Spleen (tissue), 7 donors: Measurements from ENCODE around the gene NPHP4.

ENCODE experiments used
- POLR2AphosphoS5 ChIP-seq, 3 donors: sonication (generic); formaldehyde crosslinking; IDR thresholded peaks; one replicate each; pipeline ENCODE4 v1.5.1; 2017; ENCODE audit warnings: antibody characterized with exemption in 3 of 3
- TF ChIP-seq, protein P1 (sequence below), 11 experiments: fragments of 200-600 bp in 7 of 11; fragments of 450-650 bp in 4 of 11; sonication (generic) in 4 of 11; IDR thresholded peaks in 8 of 11; conservative IDR thresholded peaks in 3 of 11; 1 replicate in 7 of 11; 2 replicates in 4 of 11; pipeline versions ENCODE4 v1.4.0 to v1.8.0; 2016 to 2021; ENCODE audit warnings: antibody characterized with exemption in 11 of 11, inconsistent platforms in 4 of 11, mild to moderate bottlenecking in 1 of 11
- donor health status: DM: no; HTN: no; CAD: no; lungs with moderate emphysema.
- donor health status: DM: no; HTN: no; CAD: no.
- donor health status: DM: no; HTN: no; CAD: no.

GRCh38 chr1:6038603-6039002 lies 46.4 kb upstream of the NPHP4 start:
- TF ChIP-seq, protein P1, sequence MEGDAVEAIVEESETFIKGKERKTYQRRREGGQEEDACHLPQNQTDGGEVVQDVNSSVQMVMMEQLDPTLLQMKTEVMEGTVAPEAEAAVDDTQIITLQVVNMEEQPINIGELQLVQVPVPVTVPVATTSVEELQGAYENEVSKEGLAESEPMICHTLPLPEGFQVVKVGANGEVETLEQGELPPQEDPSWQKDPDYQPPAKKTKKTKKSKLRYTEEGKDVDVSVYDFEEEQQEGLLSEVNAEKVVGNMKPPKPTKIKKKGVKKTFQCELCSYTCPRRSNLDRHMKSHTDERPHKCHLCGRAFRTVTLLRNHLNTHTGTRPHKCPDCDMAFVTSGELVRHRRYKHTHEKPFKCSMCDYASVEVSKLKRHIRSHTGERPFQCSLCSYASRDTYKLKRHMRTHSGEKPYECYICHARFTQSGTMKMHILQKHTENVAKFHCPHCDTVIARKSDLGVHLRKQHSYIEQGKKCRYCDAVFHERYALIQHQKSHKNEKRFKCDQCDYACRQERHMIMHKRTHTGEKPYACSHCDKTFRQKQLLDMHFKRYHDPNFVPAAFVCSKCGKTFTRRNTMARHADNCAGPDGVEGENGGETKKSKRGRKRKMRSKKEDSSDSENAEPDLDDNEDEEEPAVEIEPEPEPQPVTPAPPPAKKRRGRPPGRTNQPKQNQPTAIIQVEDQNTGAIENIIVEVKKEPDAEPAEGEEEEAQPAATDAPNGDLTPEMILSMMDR (IDR thresholded peaks at IDR 0.05 in 8 of 11, conservative IDR thresholded peaks at IDR 0.05 in 3 of 11): no peak
- no peak for TF ChIP-seq POLR2AphosphoS5 (IDR thresholded peaks at IDR 0.05)
